ENCODE data around the gene TSC2.

- TF ChIP-seq, protein P1, sequence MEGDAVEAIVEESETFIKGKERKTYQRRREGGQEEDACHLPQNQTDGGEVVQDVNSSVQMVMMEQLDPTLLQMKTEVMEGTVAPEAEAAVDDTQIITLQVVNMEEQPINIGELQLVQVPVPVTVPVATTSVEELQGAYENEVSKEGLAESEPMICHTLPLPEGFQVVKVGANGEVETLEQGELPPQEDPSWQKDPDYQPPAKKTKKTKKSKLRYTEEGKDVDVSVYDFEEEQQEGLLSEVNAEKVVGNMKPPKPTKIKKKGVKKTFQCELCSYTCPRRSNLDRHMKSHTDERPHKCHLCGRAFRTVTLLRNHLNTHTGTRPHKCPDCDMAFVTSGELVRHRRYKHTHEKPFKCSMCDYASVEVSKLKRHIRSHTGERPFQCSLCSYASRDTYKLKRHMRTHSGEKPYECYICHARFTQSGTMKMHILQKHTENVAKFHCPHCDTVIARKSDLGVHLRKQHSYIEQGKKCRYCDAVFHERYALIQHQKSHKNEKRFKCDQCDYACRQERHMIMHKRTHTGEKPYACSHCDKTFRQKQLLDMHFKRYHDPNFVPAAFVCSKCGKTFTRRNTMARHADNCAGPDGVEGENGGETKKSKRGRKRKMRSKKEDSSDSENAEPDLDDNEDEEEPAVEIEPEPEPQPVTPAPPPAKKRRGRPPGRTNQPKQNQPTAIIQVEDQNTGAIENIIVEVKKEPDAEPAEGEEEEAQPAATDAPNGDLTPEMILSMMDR (IDR thresholded peaks at IDR 0.05): no peak
- TF ChIP-seq POLR2AphosphoS5 (IDR thresholded peaks at IDR 0.05): no peak
- no peak for TF ChIP-seq POLR2A (IDR thresholded peaks at IDR 0.05)
Measured at GRCh38 chr16:2028620-2029220, 19.1 kb upstream of the TSC2 start.
